GM10266 (cell line): ENCODE data around the gene DGKE.

Experiments
- DNase-seq: peaks from one replicate; pipeline ENCODE4 v3.0.0; 2012; ENCODE audit errors: extremely low spot score
- CTCF ChIP-seq: IDR thresholded peaks from 2 replicates; pipeline ENCODE4 v1.5.1; 2012; ENCODE audit warnings: mild to moderate bottlenecking, low read depth; ENCODE audit not compliant: control insufficient read depth, insufficient read depth; ENCODE audit errors: missing control alignments

Gene DGKE

GRCh38 chr17:56795221-56795865, 38.6 kb upstream of the DGKE start:
- no peak for TF ChIP-seq CTCF
- DNase-seq = no peak

- no peak for TF ChIP-seq CTCF
- DNase-seq = no peak
Measured at GRCh38 chr17:56796536-56796935, 37.4 kb upstream of the DGKE start.

GRCh38 chr17:56798916-56799315, 35.0 kb upstream of the DGKE start:
- DNase-seq = no peak

GRCh38 chr17:56801459-56802178, 32.3 kb upstream of the DGKE start:
- DNase-seq = no peak
- TF ChIP-seq CTCF = no peak

More at GRCh38 chr17:56798916-56799315, 35.0 kb upstream of the DGKE start:
- TF ChIP-seq CTCF = no peak

GRCh38 chr17:56803071-56803470, 30.9 kb upstream of the DGKE start:
- TF ChIP-seq CTCF = no peak
- DNase-seq = no peak

GRCh38 chr17:56804454-56804853, 29.5 kb upstream of the DGKE start:
- no peak for DNase-seq

More at GRCh38 chr17:56804454-56804853, 29.5 kb upstream of the DGKE start:
- TF ChIP-seq CTCF = no peak
